ENCODE data around the gene LUZP1.

LUZP1 gene

DNA sequence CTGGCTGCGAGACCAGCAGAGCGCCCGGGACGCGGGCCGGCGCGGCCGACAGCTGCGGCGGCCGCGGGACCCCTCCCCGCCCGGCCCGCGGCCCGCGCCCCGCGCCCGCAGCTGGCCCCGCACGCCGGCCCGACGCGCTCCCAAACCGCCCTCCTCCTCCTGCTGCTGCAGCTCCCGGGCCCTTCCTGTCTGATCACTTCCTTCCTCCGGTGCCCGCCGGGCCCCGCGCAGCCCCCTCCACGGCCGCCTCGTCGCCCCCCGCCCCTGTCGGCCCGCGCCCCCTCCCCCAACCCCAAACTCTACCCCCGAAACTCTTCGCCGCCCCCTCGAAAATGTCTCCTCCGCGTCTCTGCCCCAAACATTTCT is 594 bp downstream of the LUZP1 start:
- ChIA-PET POLR2A (interaction anchor here (0.6 to 1.2 kb wide), 6 partner anchors 8 to 66 kb away, joined by 3 to 4 read pairs (median 3); no protein-coding TSS in a partner anchor), CTCF (interaction anchor here (1.0 to 18.6 kb wide), 7 partner anchors 10 to 67 kb away, joined by 3 to 174 read pairs (median 5); no protein-coding TSS in a partner anchor)
- H3K4me3 ChIP-seq (ENCODE audit: low read depth, low read length), result peak overlapping the region; percentile 85
- TF ChIP-seq, protein P1, sequence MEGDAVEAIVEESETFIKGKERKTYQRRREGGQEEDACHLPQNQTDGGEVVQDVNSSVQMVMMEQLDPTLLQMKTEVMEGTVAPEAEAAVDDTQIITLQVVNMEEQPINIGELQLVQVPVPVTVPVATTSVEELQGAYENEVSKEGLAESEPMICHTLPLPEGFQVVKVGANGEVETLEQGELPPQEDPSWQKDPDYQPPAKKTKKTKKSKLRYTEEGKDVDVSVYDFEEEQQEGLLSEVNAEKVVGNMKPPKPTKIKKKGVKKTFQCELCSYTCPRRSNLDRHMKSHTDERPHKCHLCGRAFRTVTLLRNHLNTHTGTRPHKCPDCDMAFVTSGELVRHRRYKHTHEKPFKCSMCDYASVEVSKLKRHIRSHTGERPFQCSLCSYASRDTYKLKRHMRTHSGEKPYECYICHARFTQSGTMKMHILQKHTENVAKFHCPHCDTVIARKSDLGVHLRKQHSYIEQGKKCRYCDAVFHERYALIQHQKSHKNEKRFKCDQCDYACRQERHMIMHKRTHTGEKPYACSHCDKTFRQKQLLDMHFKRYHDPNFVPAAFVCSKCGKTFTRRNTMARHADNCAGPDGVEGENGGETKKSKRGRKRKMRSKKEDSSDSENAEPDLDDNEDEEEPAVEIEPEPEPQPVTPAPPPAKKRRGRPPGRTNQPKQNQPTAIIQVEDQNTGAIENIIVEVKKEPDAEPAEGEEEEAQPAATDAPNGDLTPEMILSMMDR (IDR thresholded peaks at IDR 0.05; ENCODE audit: insufficient read depth, low read length, missing control alignments), result no peak
- DNase-seq (ENCODE audit: low read depth, low spot score), result no peak

DNA sequence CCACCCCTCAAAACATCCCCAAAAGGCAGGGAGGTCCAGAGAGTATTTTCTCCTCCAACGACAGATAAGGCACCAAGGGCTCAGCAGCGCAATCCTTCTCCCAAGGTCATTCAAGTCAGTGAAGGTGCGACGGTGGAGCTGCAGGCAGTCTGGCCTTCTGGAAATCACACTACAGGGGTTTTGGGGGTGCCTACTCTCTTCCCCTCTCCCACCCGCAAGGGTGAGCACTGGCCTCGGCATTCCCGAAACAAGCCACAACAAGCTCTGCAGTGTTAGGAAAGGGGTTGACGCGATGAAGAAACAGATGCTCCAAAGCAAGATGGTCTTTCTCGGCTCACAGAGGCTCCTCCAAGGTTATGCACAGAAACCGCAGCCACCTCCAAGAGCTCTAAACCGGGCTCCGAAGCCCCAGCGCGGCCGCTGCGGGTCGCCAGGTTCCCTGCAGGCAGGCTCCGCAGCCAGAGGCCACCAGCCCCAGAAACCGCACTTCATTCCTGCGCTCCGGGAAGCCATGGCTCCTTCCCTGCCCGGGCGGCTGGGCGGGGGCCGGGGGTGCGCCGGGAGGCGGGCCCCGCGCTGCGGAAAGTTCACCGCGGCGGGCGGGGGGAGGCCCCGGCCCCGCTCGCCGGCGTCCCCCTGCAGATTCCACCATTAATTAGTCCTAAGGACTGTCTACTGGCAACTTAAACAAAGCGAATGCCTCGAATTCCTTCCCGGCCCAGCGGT is 1.1 kb downstream of the LUZP1 start:
- POLR2A ChIA-PET, result interaction anchor here (0.6 to 1.2 kb wide), 5 partner anchors 8 to 65 kb away, joined by 3 read pairs; no protein-coding TSS in a partner anchor
- TF ChIP-seq, protein P1 (IDR thresholded peaks at IDR 0.05; ENCODE audit: insufficient read depth, low read length, missing control alignments), result no peak
- H3K4me3 ChIP-seq (ENCODE audit: low read depth, low read length), result peak overlapping the region; percentile 85
- CTCF ChIA-PET, result interaction anchor here (1.2 to 18.6 kb wide), 7 partner anchors 10 to 67 kb away, joined by 3 to 174 read pairs (median 5); no protein-coding TSS in a partner anchor
- no peak for DNase-seq (ENCODE audit: low read depth, low spot score)

DNA sequence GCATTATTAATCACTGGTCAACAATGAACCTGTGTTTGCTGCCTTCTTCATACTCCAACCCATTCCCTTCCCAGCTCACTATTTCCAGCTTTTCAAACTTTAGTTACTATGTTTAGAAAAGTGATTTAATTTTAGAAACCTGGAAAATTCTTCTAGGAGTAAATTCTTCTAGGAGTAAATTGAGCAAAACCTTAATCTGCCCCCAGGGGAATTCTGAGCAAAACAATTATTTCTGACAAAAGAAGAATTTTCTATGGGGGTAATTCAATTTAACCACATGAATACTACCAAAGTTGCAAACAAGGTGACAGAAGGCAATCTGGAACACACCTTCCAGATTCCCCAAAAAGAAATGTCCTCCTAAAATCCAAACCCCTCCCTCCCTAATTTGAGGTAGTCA is 1.8 kb downstream of the LUZP1 start:
- ChIA-PET POLR2A (interaction anchor here (1.0 kb wide), 1 partner anchor 28 kb away, joined by 3 read pairs; no protein-coding TSS in a partner anchor), CTCF (interaction anchor here (1.3 to 18.6 kb wide), 6 partner anchors 11 to 66 kb away, joined by 3 to 174 read pairs (median 13); no protein-coding TSS in a partner anchor)
- H3K4me3 ChIP-seq (ENCODE audit: low read depth, low read length), result peak overlapping the region; percentile 85
- TF ChIP-seq, protein P1 (IDR thresholded peaks at IDR 0.05; ENCODE audit: insufficient read depth, low read length, missing control alignments), result no peak
- DNase-seq (ENCODE audit: low read depth, low spot score), result no peak

DNA sequence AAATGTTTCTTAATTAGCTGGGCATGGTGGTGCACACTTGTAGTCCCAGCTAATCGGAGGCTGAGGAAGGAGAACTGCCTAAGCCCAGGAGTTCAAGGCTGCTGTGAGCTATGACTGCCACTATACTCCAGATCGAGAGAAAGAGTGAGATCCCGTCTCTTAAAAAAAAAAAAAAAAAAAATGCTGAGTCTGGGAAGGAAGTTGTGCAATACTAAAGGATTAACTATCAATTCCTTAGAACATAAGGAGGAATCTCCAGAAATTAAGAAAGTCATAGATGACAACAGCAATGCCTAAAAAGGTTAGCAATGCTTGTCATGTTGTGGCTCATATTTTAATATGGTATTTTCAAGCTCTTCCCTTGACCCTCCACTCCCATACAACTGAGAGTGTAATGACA is 5.3 kb downstream of the LUZP1 start:
- no peak for DNase-seq (ENCODE audit: low read depth, low spot score)
- no peak overlapping the region for H3K4me3 ChIP-seq (ENCODE audit: low read depth, low read length)
- POLR2A ChIA-PET, result interaction anchor here (0.6 to 1.1 kb wide), 2 partner anchors 8 to 297 kb away, joined by 3 to 6 read pairs; no protein-coding TSS in a partner anchor
- CTCF ChIA-PET, result interaction anchor here (0.8 to 18.6 kb wide), 6 partner anchors 8 to 63 kb away, joined by 3 to 174 read pairs (median 5); no protein-coding TSS in a partner anchor
- TF ChIP-seq, protein P1 (IDR thresholded peaks at IDR 0.05; ENCODE audit: insufficient read depth, low read length, missing control alignments), result no peak

DNA sequence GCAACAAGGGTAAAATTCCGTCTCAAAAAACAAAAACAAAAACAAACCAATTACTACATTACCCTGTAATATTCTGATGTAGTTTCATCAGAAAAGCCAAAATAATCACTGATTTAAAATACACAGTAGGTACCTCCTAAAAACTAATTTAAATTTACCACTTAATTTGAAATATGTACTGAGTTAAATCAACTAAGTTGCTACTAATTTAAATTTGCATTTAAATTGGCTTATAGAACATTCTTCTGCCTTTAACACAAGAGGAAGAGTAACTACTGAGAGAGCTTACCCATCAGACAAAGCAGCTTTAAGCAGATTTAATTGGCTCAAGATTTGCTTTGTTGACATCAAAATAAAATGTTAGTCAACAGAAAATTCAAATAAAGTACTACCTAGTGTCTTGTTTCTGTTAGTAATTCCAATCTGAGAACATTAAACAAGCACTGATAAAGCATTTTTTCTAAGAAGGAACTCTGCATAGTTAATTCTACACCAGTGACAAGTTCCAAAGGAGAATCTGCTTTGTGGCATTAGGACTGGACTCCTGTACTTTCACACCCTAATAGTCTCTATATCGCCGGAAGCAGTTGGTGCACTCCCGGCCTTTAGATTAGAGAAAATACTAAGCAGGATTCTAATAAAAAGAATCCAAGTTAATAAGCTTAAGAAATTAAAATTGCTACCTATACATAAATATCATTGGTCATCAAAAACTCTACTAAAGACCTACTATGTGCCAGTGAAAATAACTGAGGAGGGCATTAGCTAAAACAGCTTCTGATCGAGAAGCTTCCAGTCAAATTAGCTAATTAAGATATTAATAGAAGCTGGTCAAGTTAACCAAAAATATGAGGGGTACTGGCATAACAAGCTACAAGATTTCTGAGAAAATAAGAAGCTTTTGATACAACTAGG is 8.4 kb downstream of the LUZP1 start:
- DNase-seq (ENCODE audit: low read depth, low spot score), result no peak
- H3K4me3 ChIP-seq (ENCODE audit: low read depth, low read length), result no peak overlapping the region
- TF ChIP-seq, protein P1 (IDR thresholded peaks at IDR 0.05; ENCODE audit: insufficient read depth, low read length, missing control alignments), result no peak
- CTCF ChIA-PET, result interaction anchor here (1.1 to 3.0 kb wide), 8 partner anchors 9 to 61 kb away, joined by 3 to 17 read pairs (median 4); no protein-coding TSS in a partner anchor
- POLR2A ChIA-PET, result interaction anchor here (0.7 to 1.2 kb wide), 2 partner anchors 8 to 20 kb away, joined by 3 read pairs; partner anchors contain the start of gene LUZP1

All from AG04449 (cell line).